A549 (cell line): ENCODE results near the gene ABLIM1. TPM values are rescaled to one million over a fixed set of nuclear protein-coding genes. Genes with fewer than 3 reads are reported as not detected.

ENCODE experiments used
- ATAC-seq, 2 experiments: fragments of 200-7000 bp in 1 of 2; fragments of >200 bp in 1 of 2; cut with Nextera tagmentation in 1 of 2; cut with Tn5 transposase in 1 of 2; 3 replicates each; pipeline versions ENCODE4 v1.8.0 to v1.9.1; 2018 to 2020; ENCODE audit warnings: mild to moderate bottlenecking in 1 of 2, moderate library complexity in 1 of 2
- CTCF ChIA-PET: fragments of 300-600 bp; sonication (Branson Sonifier 250); formaldehyde crosslinking; extraction: SDS; loops from one replicate; lab custom pipeline; 2021; ENCODE audit warnings: antibody characterized with exemption, inconsistent platforms; lab: Yijun Ruan, JAX
- POLR2A ChIA-PET: fragments of 350-600 bp; formaldehyde crosslinking; extraction: SDS; loops from one replicate; lab custom pipeline; 2021; ENCODE audit warnings: antibody characterized with exemption, inconsistent platforms; lab: Yijun Ruan, JAX
- DNase-seq, 2 experiments: peaks; one replicate each; pipeline versions ENCODE4 v3.0.0 to v3.0.0-alpha.2; 2011 to 2016; ENCODE audit warnings: low read depth in 1 of 2, low spot score in 1 of 2
- FAIRE-seq: peaks from 2 replicates; lab custom pipeline; 2011; peaks lifted over from hg19 to GRCh38; lab: Jason Lieb, UNC
- H3K27ac ChIP-seq, 2 experiments: fragments of >200 bp; sonication (Bioruptor Twin); formaldehyde crosslinking; 3 replicates each; pipeline ENCODE4 v1.5.1; 2016 to 2017
- H3K4me1 ChIP-seq: fragments of >200 bp; sonication (Bioruptor Twin); formaldehyde crosslinking; 3 replicates; pipeline ENCODE4 v1.6.1; 2016
- H3K4me2 ChIP-seq: fragments of >200 bp; sonication (Bioruptor Twin); formaldehyde crosslinking; 3 replicates; pipeline ENCODE4 v1.6.1; 2016
- H3K4me3 ChIP-seq: fragments of >200 bp; sonication (Bioruptor Twin); formaldehyde crosslinking; 3 replicates; pipeline ENCODE4 v1.5.1; 2016
- H3K9me3 ChIP-seq: fragments of >200 bp; sonication (Bioruptor Twin); formaldehyde crosslinking; 3 replicates; pipeline ENCODE4 v1.6.1; 2016
- BCL3 ChIP-seq: fragments of >200 bp; sonication (Bioruptor Twin); formaldehyde crosslinking; IDR thresholded peaks from 3 replicates; pipeline ENCODE4 v1.6.1; 2016
- BHLHE40 ChIP-seq: IDR thresholded peaks from 2 replicates; pipeline ENCODE4 v1.6.1; 2012; ENCODE audit warnings: low read depth, low read length, inconsistent platforms
- CBX2 ChIP-seq: fragments of 200-600 bp; sonication (generic); IDR thresholded peaks from 2 replicates; pipeline ENCODE4 v1.6.1; 2016; ENCODE audit warnings: low read depth, mild to moderate bottlenecking, borderline replicate concordance
- CBX8 ChIP-seq: fragments of 200-600 bp; sonication (generic); IDR thresholded peaks from 2 replicates; pipeline ENCODE4 v1.6.1; 2016
- CHD2 ChIP-seq: fragments of 150-350 bp; IDR thresholded peaks from 2 replicates; pipeline ENCODE4 v1.6.1; 2014; ENCODE audit warnings: low read length; ENCODE audit not compliant: partially characterized antibody
- EHF ChIP-seq: fragments of 250-450 bp; sonication (Bioruptor Pico); IDR thresholded peaks from 2 replicates; pipeline ENCODE4 v1.5.0; 2020; ENCODE audit warnings: mild to moderate bottlenecking
- EHMT2 ChIP-seq: fragments of 200-600 bp; sonication (generic); IDR thresholded peaks from 2 replicates; pipeline ENCODE4 v1.6.1; 2016; ENCODE audit warnings: antibody characterized with exemption, low read depth, mild to moderate bottlenecking, moderate library complexity
- ELK1 ChIP-seq: fragments of 150-350 bp; IDR thresholded peaks from 2 replicates; pipeline ENCODE4 v1.6.1; 2014; ENCODE audit warnings: low read depth, mild to moderate bottlenecking, low read length
- FOSB ChIP-seq: fragments of 250-450 bp; sonication (Bioruptor Pico); IDR thresholded peaks from 2 replicates; pipeline ENCODE4 v1.5.0; 2020; ENCODE audit warnings: mild to moderate bottlenecking, moderate library complexity
- FOXS1 ChIP-seq: fragments of 250-450 bp; sonication (Bioruptor Pico); IDR thresholded peaks from 2 replicates; pipeline ENCODE4 v1.5.0; 2020; ENCODE audit warnings: mild to moderate bottlenecking, moderate library complexity
- GATA3 ChIP-seq: IDR thresholded peaks from 2 replicates; pipeline ENCODE4 v1.6.1; 2012; ENCODE audit warnings: borderline replicate concordance
- HDAC2 ChIP-seq: fragments of 200-600 bp; sonication (generic); IDR thresholded peaks from 2 replicates; pipeline ENCODE4 v1.6.1; 2016
- HOXA7 ChIP-seq: fragments of 250-450 bp; sonication (Bioruptor Pico); IDR thresholded peaks from 2 replicates; pipeline ENCODE4 v1.5.0; 2020; ENCODE audit warnings: mild to moderate bottlenecking, moderate library complexity
- HOXB13 ChIP-seq: fragments of 250-450 bp; sonication (Bioruptor Pico); IDR thresholded peaks from 2 replicates; pipeline ENCODE4 v1.5.0; 2020; ENCODE audit warnings: low read depth, mild to moderate bottlenecking, moderate library complexity
- HOXB5 ChIP-seq: fragments of 250-450 bp; sonication (Bioruptor Pico); IDR thresholded peaks from 2 replicates; pipeline ENCODE4 v1.5.0; 2020; ENCODE audit warnings: mild to moderate bottlenecking, moderate library complexity
- JUN ChIP-seq, 2 experiments: fragments of >200 bp; sonication (Bioruptor Twin); formaldehyde crosslinking; IDR thresholded peaks; 2 replicates in 1 of 2; 3 replicates in 1 of 2; pipeline ENCODE4 v1.6.1; 2016 to 2017
- JUNB ChIP-seq: fragments of >200 bp; sonication (Bioruptor Twin); formaldehyde crosslinking; IDR thresholded peaks from 2 replicates; pipeline ENCODE4 v1.6.1; 2016
- KDM1A ChIP-seq: fragments of 200-600 bp; sonication (generic); IDR thresholded peaks from 2 replicates; pipeline ENCODE4 v1.6.1; 2016; ENCODE audit warnings: low read depth, mild to moderate bottlenecking
- KDM5A ChIP-seq: fragments of 200-600 bp; sonication (generic); IDR thresholded peaks from 2 replicates; pipeline ENCODE4 v1.6.1; 2016; ENCODE audit warnings: antibody characterized with exemption, mild to moderate bottlenecking
- MYC ChIP-seq: IDR thresholded peaks from 2 replicates; pipeline ENCODE4 v1.6.1; 2012; ENCODE audit warnings: mild to moderate bottlenecking, inconsistent platforms, low read length, improper control_type of control experiment, borderline replicate concordance
- NFE2L2 ChIP-seq: fragments of 150-350 bp; conservative IDR thresholded peaks from 2 replicates; pipeline ENCODE4 v1.6.1; 2014; ENCODE audit warnings: low read length
- NPAS2 ChIP-seq: fragments of 250-450 bp; sonication (Bioruptor Pico); IDR thresholded peaks from 2 replicates; pipeline ENCODE4 v1.8.0; 2022; ENCODE audit warnings: mild to moderate bottlenecking, moderate library complexity, borderline replicate concordance
- NR3C1 ChIP-seq: fragments of >200 bp; sonication (Bioruptor Twin); formaldehyde crosslinking; IDR thresholded peaks from 3 replicates; pipeline ENCODE4 v1.6.1; 2017
- PHF8 ChIP-seq: fragments of 200-600 bp; sonication (generic); IDR thresholded peaks from 2 replicates; pipeline ENCODE4 v1.6.1; 2016; ENCODE audit warnings: low read depth, mild to moderate bottlenecking, antibody characterized with exemption, moderate library complexity, borderline replicate concordance
- POLR2A ChIP-seq: IDR thresholded peaks from 2 replicates; pipeline ENCODE4 v1.6.1; 2012; ENCODE audit warnings: mild to moderate bottlenecking, low read length
- RAD21 ChIP-seq, 2 experiments: fragments of >200 bp in 1 of 2; sonication (Bioruptor Twin) in 1 of 2; formaldehyde crosslinking in 1 of 2; IDR thresholded peaks in 1 of 2; conservative IDR thresholded peaks in 1 of 2; 2 replicates in 1 of 2; 3 replicates in 1 of 2; pipeline ENCODE4 v1.6.1; 2012 to 2018; ENCODE audit warnings: inconsistent platforms in 1 of 2
- RARB ChIP-seq: fragments of 250-450 bp; sonication (Bioruptor Pico); IDR thresholded peaks from 2 replicates; pipeline ENCODE4 v1.8.0; 2021; ENCODE audit warnings: mild to moderate bottlenecking, moderate library complexity
- RCOR1 ChIP-seq: fragments of 150-350 bp; IDR thresholded peaks from 2 replicates; pipeline ENCODE4 v1.6.1; 2014; ENCODE audit warnings: antibody characterized with exemption, low read length, low read depth
- RFX5 ChIP-seq: fragments of 450-650 bp; IDR thresholded peaks from 2 replicates; pipeline ENCODE4 v1.7.1; 2014; ENCODE audit warnings: antibody characterized with exemption, mild to moderate bottlenecking, moderate library complexity
- RNF2 ChIP-seq: fragments of 200-600 bp; sonication (generic); IDR thresholded peaks from 2 replicates; pipeline ENCODE4 v1.6.1; 2016; ENCODE audit warnings: low read depth, mild to moderate bottlenecking, antibody characterized with exemption, moderate library complexity, borderline replicate concordance
- TFCP2L1 ChIP-seq: fragments of 250-450 bp; sonication (Bioruptor Pico); IDR thresholded peaks from 2 replicates; pipeline ENCODE4 v1.5.0; 2021; ENCODE audit warnings: mild to moderate bottlenecking
- ZC3H11A ChIP-seq: fragments of 450-650 bp; IDR thresholded peaks from 2 replicates; pipeline ENCODE4 v1.6.1; 2014; ENCODE audit warnings: antibody characterized with exemption, mild to moderate bottlenecking
- ZFP36 ChIP-seq: fragments of 450-650 bp; IDR thresholded peaks from 2 replicates; pipeline ENCODE4 v1.6.1; 2014; ENCODE audit warnings: borderline replicate concordance; ENCODE audit not compliant: partially characterized antibody
- ZSCAN20 ChIP-seq: fragments of 250-450 bp; sonication (Bioruptor Pico); IDR thresholded peaks from 2 replicates; pipeline ENCODE4 v1.8.0; 2022; ENCODE audit warnings: mild to moderate bottlenecking, moderate library complexity
- WGBS: methylation state at CpG from one replicate; pipeline ENCODE4 v1.1.6; 2017; ENCODE audit errors: missing lambda C conversion rate; 5-methylcytosine and 5-hydroxymethylcytosine counted together
- polyA plus RNA-seq, 4 experiments: library from polyadenylated mRNA; depleted of rRNA in 3 of 4; stranded (reverse); fragments of >200 nt; fragmentation: RNase III in 1 of 4; extraction: RNeasy Plus Mini Kit Qiagen cat#74134 plus additional on column Dnase treatment in 1 of 4; gene quantifications; 2 replicates in 3 of 4; 3 replicates in 1 of 4; pipeline ENCODE4 v1.2.3, GENCODE V29; 2011 to 2017

ABLIM1 gene
- polyA plus RNA-seq, 2 of the 4 experiments (the other 2 are of a cell fraction): 21.4 to 70.2 TPM

GRCh38 chr10:114560144-114560543 is 97.9 kb downstream of the ABLIM1 start:
- no peaks in the 10 kb centered on the region for H3K4me1 ChIP-seq
- ATAC-seq: no peak
- POLR2A ChIA-PET: no interaction called here
- TF ChIP-seq KDM1A (no peak), MYC (no peak), NPAS2 (no peak), POLR2A (no peak), RCOR1 (no peak), BHLHE40 (no peak), EHF (CRISPR knock-in tag) (no peak), NFE2L2 (no peak), ELK1 (no peak), CBX8 (no peak), RAD21 (conservative IDR thresholded peaks at IDR 0.05 in 1 of 2, IDR thresholded peaks at IDR 0.05 in 1 of 2) (no peak), JUN (IDR thresholded peaks at IDR 0.05) (no peak), HOXB13 (CRISPR knock-in tag) (no peak), RARB (CRISPR knock-in tag) (no peak)
- TF ChIP-seq, all 56 proteins: peak for 0
- H3K9me3 ChIP-seq: peaks cover 8% of the 10 kb centered on the region; the same call in 2 of the 3 replicates
- no peak overlapping the region for H3K4me3 ChIP-seq
- H3K27ac ChIP-seq: no peak overlapping the region
- DNase-seq (no peak), FAIRE-seq (peak; percentile 28)
- CTCF ChIA-PET: interaction anchor here (1.0 to 7.1 kb wide), 5 partner anchors 9 to 226 kb away, joined by 3 to 51 read pairs (median 3); no protein-coding TSS in a partner anchor
- H3K4me2 ChIP-seq: no peak overlapping the region
- WGBS: 92% methylated on average over 5 of the region's 5 CpGs

- ATAC-seq: no peak
- TF ChIP-seq FOXS1 (CRISPR knock-in tag): no peak
- no peak for TF ChIP-seq POLR2A
- TF ChIP-seq CBX2: no peak
- TF ChIP-seq CHD2: no peak
- TF ChIP-seq RFX5: no peak
- TF ChIP-seq KDM5A: no peak
- no peak for TF ChIP-seq GATA3
- TF ChIP-seq NFE2L2: no peak
- no peak for TF ChIP-seq RNF2
- TF ChIP-seq FOSB (CRISPR knock-in tag): no peak
- no peak for TF ChIP-seq ZC3H11A
- no peak for TF ChIP-seq BCL3
- TF ChIP-seq EHF (CRISPR knock-in tag): no peak
- TF ChIP-seq RAD21 (conservative IDR thresholded peaks at IDR 0.05 in 1 of 2, IDR thresholded peaks at IDR 0.05 in 1 of 2): no peak
- FAIRE-seq: no peak
- 80% methylated on average over 1 of the region's 1 CpG for WGBS
- no peak for DNase-seq
- Histone ChIP-seq H3K4me1 (no peaks in the 10 kb centered on the region), H3K4me3 (no peak overlapping the region), H3K27ac (no peak overlapping the region), H3K9me3 (peaks cover 8% of the 10 kb centered on the region; the same call in 2 of the 3 replicates), H3K4me2 (no peak overlapping the region)
- CTCF ChIA-PET: interaction anchor here (1.0 to 7.1 kb wide), 8 partner anchors 9 to 226 kb away, joined by 3 to 51 read pairs (median 3); no protein-coding TSS in a partner anchor
- POLR2A ChIA-PET: no interaction called here
Observed at GRCh38 chr10:114559636-114560035, 98.4 kb downstream of the ABLIM1 start.

- ATAC-seq: no peak
- ChIA-PET POLR2A (no interaction called here), CTCF (interaction anchor here (1.0 to 3.2 kb wide), 3 partner anchors 14 to 228 kb away, joined by 3 to 13 read pairs (median 4); no protein-coding TSS in a partner anchor)
- Histone ChIP-seq H3K27ac (no peak overlapping the region), H3K9me3 (peaks cover 8% of the 10 kb centered on the region; the same call in 2 of the 3 replicates), H3K4me2 (no peak overlapping the region), H3K4me1 (no peaks in the 10 kb centered on the region), H3K4me3 (no peak overlapping the region)
- 83% methylated on average over 5 of the region's 5 CpGs for WGBS
- DNase-seq: no peak
- FAIRE-seq: no peak
- TF ChIP-seq TFCP2L1 (CRISPR knock-in tag) (no peak), NR3C1 (no peak), FOXS1 (CRISPR knock-in tag) (no peak), ELK1 (no peak), POLR2A (no peak), MYC (no peak), HOXA7 (no peak), HOXB5 (CRISPR knock-in tag) (no peak), ZFP36 (no peak), EHMT2 (no peak), RARB (CRISPR knock-in tag) (no peak), ZSCAN20 (CRISPR knock-in tag) (no peak), JUNB (no peak), HDAC2 (no peak), PHF8 (no peak)
Observed at GRCh38 chr10:114557854-114558253, 100.2 kb downstream of the ABLIM1 start.
